GM15510 (cell line): ENCODE data around the gene IRF7.

Experiments used
- POLR2A ChIP-seq: IDR thresholded peaks from 3 replicates; pipeline ENCODE4 v1.6.1; 2011; ENCODE audit warnings: borderline replicate concordance; ENCODE audit not compliant: insufficient read length; ENCODE audit errors: extremely low read depth

Gene IRF7

GRCh38 chr11:627308-627576 lies 11.5 kb upstream of the IRF7 start:
- no peak for TF ChIP-seq POLR2A

- no peak for TF ChIP-seq POLR2A
Observed at GRCh38 chr11:626475-627307, 10.9 kb upstream of the IRF7 start, which contains the start of gene SCT. TSS of gene SCT (minus strand) at chr11:627181. CDS start at chr11:627143, 38 bp downstream.

- TF ChIP-seq POLR2A = no peak
Observed at GRCh38 chr11:625636-626268, 10.0 kb upstream of the IRF7 start.

GRCh38 chr11:624705-625635 lies 9.2 kb upstream of the IRF7 start, which contains the start of gene CDHR5:
TSS of gene CDHR5 (minus strand) at chr11:624955. CDS start at chr11:624902, 53 bp downstream.
- no peak for TF ChIP-seq POLR2A

GRCh38 chr11:623999-624704 lies 8.4 kb upstream of the IRF7 start:
- TF ChIP-seq POLR2A = no peak

GRCh38 chr11:623349-623869 lies 7.7 kb upstream of the IRF7 start:
- no peak for TF ChIP-seq POLR2A

- no peak for TF ChIP-seq POLR2A
Observed at GRCh38 chr11:621838-622237, 6.1 kb upstream of the IRF7 start.

GRCh38 chr11:620935-621814 lies 5.4 kb upstream of the IRF7 start:
- no peak for TF ChIP-seq POLR2A

GRCh38 chr11:620201-620600 lies 4.5 kb upstream of the IRF7 start:
- TF ChIP-seq POLR2A = no peak

GRCh38 chr11:619628-620050 lies 3.9 kb upstream of the IRF7 start:
- no peak for TF ChIP-seq POLR2A

- TF ChIP-seq POLR2A = no peak
Observed at GRCh38 chr11:618856-619627, 3.3 kb upstream of the IRF7 start.

GRCh38 chr11:617912-618682 lies 2.3 kb upstream of the IRF7 start:
- no peak for TF ChIP-seq POLR2A

- TF ChIP-seq POLR2A = no peak
Observed at GRCh38 chr11:617199-617911, 1.6 kb upstream of the IRF7 start.
